Spleen (tissue), 7 donors: ENCODE measurements around the gene TMEM181.

Experiments used
- CTCF ChIP-seq, 11 experiments: fragments of 200-600 bp in 7 of 11; fragments of 450-650 bp in 4 of 11; sonication (generic) in 4 of 11; IDR thresholded peaks in 8 of 11; conservative IDR thresholded peaks in 3 of 11; 1 replicate in 7 of 11; 2 replicates in 4 of 11; pipeline versions ENCODE4 v1.4.0 to v1.8.0; 2016 to 2021; ENCODE audit warnings: antibody characterized with exemption in 11 of 11, inconsistent platforms in 4 of 11, mild to moderate bottlenecking in 1 of 11
- POLR2A ChIP-seq, 3 donors: fragments of 450-650 bp; IDR thresholded peaks; one replicate each; pipeline ENCODE4 v1.5.1; 2017; ENCODE audit warnings: antibody characterized with exemption in 3 of 3, mild to moderate bottlenecking in 1 of 3
- POLR2AphosphoS5 ChIP-seq, 3 donors: sonication (generic); formaldehyde crosslinking; IDR thresholded peaks; one replicate each; pipeline ENCODE4 v1.5.1; 2017; ENCODE audit warnings: antibody characterized with exemption in 3 of 3
- donor health status: DM: no; HTN: no; CAD: no; lungs with moderate emphysema.
- donor health status: DM: no; HTN: no; CAD: no.
- donor health status: DM: no; HTN: no; CAD: no.

DNA sequence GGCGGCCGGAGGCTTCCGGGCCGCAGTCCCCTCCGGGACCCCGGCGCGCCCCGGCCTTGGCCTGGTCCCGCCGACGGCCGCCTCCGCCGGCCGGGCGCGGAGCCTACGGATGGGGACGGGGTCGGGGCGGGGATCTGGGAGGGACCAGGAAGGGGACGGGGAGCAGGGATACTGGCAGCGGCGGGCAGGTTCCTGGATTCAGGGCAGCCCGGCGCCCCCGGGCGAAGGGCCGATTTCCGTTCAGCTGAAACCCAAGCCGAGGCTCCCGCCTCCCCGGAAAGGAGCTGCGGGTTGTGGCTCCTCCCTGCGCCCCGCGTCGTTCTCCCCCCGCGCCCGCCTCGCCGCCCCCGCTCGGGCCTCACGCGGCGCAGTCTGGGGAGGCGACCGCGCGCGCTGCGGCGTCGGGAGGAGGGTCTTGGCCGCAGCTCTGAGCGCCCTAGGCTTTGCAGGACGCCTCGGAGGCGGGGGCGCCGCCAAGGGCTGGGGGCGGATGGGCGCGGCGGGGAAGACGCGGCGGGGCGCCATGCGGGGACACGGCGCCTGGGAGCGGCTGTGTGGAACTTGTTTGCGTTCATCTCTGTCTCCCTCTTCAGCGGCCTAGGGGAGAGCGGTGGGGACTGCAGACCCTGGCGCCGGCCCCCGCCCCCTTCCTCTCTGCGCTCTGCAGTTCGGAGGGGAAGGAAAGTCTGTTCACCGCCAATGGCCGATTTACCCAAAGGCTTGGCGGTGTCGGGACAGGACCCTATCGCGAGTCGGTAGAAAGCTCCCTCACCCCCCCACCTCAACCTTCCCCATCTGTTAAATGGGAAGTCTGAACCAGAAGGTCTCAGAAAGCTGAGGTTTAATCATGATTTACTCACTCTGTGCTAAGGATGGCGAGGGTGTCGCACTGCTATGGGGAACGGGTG lies 22.7 kb upstream of the TMEM181 start:
- TF ChIP-seq CTCF (IDR thresholded peaks at IDR 0.05 in 8 of 11, conservative IDR thresholded peaks at IDR 0.05 in 3 of 11) (no peak), POLR2A (IDR thresholded peaks at IDR 0.05) (no peak), POLR2AphosphoS5 (IDR thresholded peaks at IDR 0.05) (peak in 2 of 3 donors; percentile 18 to 35)
